Activated gamma-delta T cell (primary cell): Measurements from ENCODE around the gene DKKL1.

Source experiments
- DNase-seq: peaks from one replicate; lab custom pipeline; 2025; lab: John Stamatoyannopoulos, UW

Gene DKKL1

DNA sequence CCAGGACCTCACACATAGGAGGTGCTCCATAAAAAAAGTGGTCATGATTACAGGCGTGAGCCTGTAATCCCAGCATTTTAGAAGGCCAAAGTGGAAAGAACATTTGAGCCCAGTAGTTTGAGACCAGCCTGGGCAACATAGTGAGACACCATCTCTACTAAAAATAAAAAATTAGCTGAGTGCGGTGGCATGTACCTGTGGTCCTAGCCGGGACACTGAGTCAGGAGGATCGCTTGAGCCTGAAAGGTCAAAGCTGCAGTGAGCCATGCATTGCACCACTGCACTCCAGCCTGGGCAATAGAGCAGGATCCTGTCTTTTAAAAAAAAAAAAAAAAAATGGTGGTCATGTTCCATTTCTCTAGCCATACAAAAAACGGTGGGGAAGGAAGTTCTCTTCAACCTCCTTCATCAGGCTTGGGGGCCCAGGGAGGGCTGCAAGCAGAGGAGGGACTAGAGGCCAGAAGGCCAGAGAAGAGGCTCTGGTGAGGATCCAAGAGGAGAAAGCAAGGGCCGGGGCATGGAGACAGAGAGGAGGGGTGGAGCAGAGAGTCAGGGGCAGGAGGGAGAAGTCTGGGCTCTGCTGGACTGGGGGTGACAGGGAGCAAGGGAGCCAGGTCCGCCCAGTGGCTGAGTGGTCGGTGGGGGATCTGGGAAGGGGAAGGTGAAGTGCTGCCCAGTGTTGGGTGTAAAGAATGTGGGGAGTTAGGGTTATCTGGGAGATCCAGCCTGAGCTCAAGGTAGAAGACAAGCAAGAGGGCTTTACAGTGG is 33.2 kb downstream of the DKKL1 start:
- no peak for DNase-seq

DNA sequence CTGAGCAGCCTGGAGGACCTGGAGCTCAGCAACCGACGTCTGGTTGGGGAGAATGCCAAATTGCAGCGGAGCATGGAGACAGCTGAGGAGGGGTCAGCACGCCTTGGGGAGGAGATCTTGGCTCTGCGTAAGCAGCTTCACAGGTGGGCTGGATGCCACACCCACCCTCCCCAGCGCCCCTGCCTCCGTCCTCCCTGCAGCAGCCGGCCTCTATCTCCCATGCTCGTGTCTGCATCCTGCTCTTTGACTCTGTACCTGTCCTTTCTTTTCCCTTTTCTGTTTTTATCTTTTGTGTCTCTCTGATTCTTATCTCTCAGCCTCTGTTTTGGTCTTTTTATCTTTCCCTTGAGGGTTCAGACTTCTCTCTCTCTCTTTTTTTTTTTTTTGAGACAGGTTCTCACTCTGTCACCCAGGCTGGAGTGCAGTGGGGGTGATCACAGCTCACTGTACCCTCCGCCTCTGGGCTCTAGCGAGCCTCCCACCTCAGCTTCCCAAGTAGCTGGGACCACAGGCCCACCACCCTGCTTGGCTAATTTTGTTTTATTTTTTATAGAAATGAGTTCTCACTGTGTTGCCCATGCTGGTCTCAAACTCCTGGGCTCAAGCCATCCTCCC is 34.4 kb downstream of the DKKL1 start:
- no peak for DNase-seq

DNA sequence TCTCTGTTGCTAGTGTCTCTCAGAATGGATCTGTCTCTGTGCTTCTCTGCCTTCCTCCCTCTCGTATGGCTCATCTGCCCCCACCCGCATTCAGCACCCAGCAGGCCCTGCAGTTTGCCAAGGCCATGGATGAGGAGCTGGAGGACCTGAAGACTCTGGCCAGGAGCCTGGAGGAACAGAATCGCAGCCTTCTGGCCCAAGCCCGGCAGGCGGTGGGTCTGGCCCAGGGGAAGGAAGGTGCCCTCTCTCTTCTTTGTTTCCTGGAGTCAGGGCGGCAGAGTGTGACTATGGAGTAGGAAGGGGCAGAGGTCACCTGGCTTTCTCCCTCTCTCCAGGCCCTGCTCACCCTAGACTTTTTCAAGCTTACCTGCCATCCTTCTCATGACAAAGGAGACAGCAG is 35.3 kb downstream of the DKKL1 start:
- no peak for DNase-seq

DNA sequence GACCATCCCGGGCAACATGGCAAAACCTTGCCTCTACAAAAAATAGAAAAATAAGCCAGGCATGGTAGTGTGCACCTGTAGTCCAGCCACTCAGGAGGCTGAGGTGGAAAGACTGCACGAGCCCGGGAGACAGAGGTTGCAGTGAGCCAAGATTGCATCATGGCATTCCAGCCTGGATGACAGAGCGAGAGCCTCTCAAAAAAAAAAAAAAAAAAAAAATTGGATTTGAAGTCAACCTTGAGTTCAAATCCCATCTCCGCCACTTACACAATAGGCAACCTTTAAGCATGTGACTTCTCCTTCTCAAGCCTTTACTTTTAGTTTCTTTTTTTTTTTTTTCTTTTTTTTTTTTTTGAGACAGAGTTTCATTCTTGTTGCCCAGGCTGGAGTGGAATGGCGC is 36.4 kb downstream of the DKKL1 start:
- no peak for DNase-seq

DNA sequence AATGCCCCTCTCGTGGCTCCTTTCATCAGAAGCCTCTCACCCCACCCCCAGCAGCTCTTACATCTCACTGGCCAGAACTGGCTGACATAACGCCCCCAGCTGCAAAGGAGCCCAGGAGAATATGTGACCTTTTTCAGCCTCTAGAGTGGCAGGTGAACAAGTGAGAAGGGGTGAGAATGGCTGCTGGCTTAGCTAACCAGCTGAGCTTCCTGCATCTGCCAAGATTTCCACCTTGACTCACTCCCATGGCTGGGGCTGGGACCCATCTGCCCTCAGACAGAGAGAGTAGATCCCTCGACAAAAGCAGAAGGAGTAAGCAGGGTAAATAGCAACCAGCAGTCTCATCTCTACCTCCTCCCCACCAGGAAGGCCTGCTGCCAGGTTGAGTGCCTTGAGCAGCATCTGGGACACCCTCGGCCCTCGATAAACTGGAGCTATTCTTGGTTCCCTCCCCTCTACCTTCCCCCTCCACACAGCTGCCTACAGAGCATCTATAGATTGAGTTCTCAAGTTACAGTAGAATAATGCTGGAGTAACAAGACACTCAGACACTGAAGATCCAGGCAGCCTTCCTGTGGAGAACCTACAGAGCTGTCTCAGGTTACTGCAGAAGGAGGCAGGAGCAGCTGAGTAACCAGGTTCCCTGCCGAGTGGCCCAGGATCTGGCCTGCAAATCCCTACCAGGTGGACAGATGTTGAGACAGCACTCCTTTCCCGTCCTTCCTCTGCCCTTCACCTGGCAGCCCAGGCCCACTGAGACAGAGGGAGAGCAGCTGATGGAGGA is 39.9 kb downstream of the DKKL1 start:
- no peak for DNase-seq

DNA sequence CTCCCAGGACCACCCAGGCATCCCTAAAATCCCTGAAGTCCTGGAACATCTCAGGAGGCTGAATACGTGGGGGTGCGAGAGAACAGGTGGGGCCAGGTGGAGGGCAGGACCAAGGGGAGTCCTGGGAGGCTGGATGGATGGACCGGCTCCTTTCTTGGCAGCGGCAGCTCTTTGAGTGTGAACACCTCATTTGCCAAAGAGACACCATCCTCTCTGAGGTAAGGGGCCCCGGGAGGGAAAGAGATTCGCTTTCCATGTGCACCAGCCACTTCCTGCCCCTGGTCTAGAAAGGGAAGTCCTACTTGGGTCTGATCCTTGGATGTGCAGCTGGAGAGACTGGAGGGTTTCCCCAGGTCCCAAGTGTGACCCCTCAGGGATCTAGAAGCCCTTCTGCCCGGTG is 43.4 kb downstream of the DKKL1 start:
- no peak for DNase-seq

DNA sequence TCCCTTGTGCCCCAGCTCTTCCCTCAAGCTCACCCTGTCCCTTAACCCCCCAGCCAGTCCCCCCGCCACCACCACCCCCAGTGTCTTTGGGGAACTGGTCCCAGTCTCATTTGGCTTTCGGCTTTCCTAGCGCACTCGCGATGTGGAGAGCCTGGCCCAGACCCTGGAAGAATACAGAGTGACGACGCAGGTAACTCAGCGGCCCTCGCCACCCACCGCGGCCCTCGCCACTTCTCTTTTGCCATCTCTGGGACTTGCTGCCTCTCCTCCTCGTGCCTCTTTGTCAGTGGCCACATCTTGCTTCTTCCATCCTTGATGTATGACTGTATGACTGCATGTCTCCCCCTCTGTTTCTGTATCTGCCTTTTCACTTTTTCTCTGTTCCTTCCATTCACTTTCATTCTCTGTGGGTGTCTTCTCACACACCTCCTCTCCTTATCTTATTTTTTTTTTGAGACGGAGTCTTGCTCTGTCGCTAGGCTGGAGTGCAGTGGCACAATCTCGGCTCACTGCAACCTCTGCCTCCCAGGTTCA is 43.9 kb downstream of the DKKL1 start:
- DNase-seq, result no peak

DNA sequence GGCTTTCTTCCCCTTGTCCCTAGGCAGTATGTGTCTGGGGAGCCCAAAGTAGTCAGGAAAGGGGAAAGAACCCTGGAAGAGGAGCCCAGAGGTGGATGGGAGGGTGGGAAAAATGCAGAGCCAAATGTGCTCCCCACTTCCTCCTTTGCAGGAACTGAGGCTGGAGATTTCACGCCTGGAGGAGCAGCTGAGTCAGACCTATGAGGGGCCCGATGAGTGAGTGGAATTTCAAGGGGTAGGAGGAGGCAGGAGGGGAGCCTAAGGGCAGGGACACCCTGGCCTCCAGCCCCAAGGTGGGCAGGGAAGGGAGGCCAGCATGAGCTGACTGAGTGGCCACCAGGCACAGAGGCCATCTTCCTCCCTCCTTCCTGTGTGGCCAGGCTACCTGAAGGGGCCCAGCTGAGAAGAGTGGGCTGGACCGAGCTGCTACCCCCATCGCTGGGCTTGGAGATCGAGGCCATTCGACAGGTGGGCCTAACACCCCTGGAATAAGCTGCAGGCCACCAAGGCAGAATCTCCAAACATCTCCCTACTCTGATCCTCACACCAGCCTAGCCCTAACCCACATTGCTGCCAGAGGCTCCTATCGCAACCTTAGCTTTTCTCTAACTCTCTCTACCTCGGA is 45.3 kb downstream of the DKKL1 start:
- no peak for DNase-seq

DNA sequence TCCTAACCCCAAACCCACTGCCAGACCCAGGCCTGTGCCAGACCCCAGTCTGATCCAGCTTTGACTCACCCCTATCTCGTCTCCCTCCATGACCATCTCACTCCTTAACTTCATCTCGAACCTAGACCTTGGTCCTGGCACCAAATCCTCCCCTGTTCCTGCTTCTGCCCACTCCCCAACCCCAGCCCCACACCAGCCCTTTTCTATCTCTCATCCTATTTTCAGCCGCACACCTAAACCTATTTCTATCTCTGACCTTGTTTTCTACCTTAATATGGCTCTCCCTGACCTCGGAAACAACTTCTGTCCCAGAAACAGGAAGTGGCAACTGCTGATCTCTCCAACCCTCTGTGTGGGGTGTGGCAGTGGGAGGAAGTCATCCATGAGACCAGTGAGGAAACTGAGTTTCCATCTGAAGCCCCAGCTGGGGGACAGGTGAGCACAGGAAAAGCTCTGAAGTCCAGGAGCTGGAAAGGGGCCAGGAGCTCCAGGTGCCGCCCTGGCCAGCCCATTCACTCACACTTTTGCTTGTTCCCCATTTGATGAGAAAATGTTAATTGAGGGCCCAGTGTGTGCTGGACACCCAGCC is 45.9 kb downstream of the DKKL1 start:
- DNase-seq, result no peak

DNA sequence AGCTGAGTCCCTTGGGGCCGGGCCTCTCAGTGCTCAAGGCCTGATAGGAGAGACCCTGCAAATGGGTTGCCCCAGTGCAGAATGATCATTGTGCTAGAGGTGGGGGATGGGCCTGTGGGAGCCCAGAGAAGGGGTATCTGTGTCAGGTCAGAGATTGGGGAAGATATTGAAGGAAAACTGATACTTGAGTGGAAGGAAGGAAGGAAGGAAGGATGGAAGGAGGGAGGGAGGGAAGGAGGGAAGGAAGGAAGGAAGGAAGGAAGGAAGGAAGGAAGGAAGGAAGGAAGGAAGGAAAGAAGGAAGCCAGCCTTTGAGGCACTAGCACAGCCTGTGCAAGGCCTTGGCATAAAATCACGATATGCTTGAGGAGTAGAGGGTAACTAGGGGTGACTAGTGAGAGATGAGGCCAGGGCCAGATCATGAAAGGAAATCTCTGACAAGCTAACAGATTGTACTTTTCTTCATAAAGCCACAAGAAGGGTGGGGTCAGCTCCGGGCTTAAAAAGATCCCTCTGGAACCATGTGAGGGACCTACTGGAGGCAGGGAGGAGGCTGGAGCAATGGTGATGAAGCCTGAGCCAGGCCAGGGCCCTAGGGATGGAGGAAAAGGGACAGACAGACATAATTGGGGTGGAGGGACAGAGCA is 48.1 kb downstream of the DKKL1 start:
- DNase-seq, result no peak

DNA sequence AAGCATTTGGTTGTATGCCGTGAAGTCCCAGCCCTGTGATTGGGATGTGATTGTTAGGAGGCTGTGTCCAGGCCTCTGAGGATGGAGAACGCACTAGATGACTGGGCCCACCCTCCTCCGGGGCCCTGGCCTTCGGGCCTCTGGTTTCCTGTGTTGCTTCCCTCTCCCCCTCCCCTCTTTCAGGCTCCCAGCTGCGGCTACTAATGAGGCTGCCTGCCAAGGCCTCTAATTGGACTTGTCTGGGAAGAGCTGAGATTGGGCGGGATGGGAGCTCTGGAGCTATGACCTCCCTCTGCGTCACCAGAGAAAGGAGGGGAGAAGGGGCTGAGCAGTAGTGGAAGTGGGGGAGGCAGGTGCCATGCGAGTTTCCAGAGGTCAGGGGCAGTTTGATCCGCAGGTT is 49.7 kb downstream of the DKKL1 start:
- DNase-seq, result no peak

DNA sequence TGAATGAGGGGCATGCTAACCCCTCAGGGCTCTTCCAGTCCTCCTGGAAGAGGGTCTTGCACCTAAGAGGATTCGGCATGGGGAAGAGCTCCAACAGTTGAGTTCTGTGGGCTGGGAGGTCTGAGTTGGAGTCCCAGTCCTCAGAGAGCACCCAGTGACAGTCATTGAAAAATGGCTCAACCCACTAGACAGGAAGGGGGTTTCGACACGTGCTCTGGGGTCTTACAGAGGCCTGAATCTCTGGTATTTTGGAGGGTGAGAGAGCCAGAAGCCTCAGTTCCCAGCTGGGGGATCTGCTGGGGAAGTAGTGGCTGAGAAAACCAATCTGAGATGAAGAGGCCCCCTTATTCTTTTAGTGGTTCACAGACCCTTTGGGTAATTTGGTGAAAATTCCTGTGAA is 50.6 kb downstream of the DKKL1 start:
- no peak for DNase-seq

DNA sequence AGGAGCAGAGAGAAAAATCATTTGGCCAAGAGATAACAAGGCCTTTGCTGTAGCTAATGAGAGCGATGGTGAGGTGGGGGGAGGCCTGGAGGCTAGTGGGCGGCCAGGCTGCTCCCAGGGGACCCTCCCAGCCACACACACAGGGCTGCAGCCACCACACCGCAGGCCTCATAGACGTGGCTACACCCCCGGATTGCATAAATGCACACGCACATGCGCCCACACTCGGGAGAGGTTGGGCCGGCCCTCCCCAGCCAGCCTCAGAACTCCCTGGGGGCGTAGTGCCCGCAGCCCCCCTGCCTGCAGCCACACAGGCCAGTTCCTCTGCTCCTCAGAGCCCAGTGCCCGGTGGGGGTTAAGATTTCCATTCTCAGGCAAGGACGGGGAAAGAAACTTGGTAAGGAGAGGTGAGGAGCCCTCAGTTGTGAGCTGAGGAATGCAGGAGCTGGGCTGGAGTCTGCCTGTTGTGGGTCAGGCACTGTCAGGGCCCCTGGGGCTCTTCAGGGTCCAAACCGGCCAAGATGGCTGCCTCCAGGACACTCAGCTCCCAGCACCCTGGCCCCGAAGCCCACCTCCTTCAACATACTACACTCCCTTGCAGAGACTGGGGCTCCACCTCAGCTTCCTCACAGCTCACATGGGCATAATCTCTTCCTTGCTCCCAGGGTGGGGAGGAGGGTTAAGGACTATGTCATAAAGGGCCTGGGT is 51.6 kb downstream of the DKKL1 start:
- DNase-seq, result no peak

DNA sequence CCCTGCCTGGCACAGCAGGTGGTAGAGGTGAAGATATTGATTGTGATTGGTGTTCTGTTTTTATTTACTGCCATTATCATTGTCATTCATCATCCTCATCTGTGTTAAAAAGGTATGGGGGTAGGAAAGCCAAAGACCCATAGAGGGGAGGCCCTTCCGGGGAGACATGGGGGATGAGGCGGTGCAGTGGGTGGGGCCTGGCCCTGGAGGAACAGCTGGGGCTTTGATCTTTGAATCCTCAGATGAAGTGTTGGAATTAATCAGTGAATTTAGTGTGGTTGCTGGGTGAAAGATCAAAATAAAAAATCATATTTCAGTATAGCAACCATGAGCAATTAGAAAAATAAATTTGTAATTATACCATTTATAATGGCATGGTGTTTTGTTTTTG is 52.1 kb downstream of the DKKL1 start:
- no peak for DNase-seq

DNA sequence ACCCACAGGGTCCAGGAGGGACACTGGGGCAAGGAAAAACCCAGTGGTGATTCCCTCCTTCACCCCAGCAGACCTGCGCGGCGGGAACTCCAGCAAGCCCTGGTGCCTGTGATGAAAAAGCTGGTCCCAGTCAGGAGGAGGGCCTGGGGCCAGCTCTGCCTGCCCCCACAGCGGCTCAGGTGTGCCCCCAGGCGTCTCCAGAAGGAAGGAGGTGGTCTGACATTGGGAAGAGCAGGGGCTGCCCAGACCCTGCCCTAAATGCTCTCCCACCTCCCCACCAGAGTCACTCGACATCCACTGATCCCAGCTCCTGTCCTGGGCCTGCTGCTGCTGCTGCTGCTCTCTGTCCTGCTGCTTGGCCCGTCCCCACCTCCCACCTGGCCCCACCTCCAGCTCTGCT is 53.4 kb downstream of the DKKL1 start:
- no peak for DNase-seq

DNA sequence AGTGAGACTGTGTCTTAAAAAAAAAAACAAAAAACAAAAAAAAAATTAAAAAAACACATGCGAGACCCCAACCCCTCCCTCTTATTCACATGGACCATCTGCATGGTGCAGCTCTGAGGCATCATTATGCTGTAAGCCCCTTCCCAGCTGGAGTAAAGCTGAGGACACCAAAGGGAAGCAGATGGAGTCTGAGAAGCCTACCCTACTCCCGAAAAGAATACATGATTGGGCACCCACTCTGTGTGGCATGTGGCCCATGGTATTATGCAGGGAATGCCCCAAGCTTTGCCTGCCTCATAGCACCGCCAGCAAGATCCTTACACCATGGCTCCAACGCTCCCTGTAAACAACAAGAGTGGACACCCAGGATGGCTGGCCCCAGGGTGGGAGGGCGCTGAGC is 54.8 kb downstream of the DKKL1 start:
- DNase-seq, result no peak

DNA sequence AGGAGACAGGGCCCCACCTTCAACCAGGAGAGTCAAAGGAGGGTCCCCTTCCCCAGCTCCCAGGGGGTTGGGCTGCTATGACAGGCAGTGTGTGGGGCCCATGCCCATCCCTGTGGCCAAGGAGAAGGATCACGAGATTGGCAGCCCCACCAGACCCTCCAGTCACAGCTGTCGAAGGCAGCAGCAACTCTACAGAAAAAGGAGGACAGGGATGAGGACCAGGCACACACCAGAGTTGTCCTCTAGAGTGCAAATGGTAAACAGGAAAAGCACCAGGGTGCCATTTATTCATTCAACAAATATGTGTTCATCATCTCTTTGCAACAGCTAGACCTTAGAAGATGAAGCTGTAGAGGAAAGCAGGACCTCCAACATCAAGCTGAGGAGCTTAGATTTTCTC is 55.5 kb downstream of the DKKL1 start:
- DNase-seq, result no peak

DNA sequence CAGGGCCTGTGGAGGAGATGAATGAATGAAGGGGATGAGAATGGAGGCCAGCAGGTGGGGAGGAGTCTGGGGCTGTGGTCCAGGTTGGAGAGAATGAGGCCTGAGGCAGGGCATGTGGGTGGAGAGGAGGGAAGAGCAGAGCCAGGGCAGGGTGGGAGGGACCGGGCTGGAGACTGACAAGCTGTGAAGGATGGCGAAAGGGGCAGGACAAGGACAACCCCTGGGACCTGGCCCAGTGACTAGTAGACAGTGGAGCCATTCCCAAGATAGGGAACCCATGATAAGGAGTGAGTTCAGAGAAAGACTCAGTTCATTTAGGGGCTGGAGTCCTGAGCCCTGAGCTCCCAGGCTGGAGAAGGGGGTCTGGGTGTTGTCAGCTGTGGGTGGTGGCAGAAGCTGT is 56.5 kb downstream of the DKKL1 start:
- DNase-seq, result no peak

DNA sequence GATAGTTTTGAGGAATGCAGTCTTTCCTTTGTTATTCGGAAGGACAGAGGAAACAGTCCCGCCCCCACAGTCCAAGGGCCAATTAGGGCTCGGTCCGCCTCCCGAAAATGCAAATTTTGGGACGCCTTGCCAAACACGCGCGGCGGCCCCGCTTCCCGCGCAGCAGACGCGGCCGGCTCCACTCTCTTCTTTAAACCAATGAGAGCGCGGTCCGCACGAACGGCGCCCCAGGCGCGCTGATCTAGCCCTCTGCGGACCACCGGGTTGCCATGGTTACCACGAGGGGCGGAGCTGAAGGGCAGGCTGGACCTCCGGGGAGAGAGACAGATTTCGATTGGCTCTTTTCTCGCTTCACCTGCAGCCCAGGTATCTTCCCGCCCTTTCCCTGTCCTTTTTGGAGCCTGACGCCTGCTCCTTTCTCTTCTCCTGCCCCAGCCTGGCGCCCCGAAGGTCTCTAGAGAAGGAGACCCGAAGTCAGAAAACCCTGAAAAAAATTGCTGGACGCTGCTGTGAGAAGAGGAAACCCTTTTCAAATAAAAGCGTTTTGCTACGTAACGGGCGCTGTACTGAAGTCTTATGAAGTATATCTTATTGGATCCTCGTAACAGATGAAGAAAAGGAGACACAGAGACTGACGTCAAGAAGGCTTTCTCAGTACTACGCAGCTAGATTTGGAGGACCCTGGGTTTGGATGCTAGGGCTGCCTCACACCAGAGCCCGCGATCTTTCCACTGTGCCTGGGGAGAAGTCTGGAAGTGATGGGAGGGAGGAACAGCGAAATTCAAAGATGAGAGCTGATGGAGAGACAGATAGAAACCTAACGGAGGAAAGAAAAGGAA is 57.6 kb downstream of the DKKL1 start:
- no peak for DNase-seq

DNA sequence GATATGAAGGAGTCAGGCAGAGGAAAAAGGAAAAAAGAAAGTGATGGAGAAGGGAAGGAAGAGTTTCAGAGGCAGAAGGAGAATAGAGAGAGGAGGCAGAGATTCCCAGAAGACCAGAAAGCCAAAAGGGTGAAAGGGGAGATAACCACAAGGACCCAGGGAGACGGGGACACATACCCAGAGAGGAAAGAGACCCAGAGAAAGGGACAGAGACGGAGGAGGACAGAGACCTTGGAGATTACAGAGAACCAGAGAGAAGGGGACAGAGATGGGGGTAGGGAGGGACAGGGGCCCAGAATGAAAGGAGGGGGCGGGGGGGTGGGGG is 58.2 kb downstream of the DKKL1 start:
- no peak for DNase-seq
